DOHH2 (cell line): Measurements from ENCODE around the gene SPATA24.

Experiments
- CTCF ChIP-seq: fragments of 200-600 bp; sonication (generic); IDR thresholded peaks from one replicate; pipeline ENCODE4 v1.5.1; 2014; ENCODE audit warnings: antibody characterized with exemption, mild to moderate bottlenecking, low read depth, low read length; ENCODE audit not compliant: poor library complexity, severe bottlenecking
- EZH2phosphoT487 ChIP-seq: fragments of 200-600 bp; sonication (generic); IDR thresholded peaks from 2 replicates; pipeline ENCODE4 v1.6.1; 2017; ENCODE audit warnings: borderline replicate concordance, mild to moderate bottlenecking, antibody characterized with exemption, low read length, moderate library complexity, mixed read lengths

- no peak for TF ChIP-seq CTCF
- TF ChIP-seq EZH2phosphoT487 = no peak
Measured at GRCh38 chr5:139415869-139416268, 12.0 kb upstream of the SPATA24 start.
